A673 (cell line): ENCODE measurements around the gene TMEM150A. TPM values are rescaled to one million over a fixed set of nuclear protein-coding genes. Genes with fewer than 3 reads are reported as not detected.

Experiments
- BruUV-seq: library from RNA; stranded (reverse); fragments of 400-500 nt; replicated peaks from 2 replicates; lab custom pipeline; 2021; lab: Mats Ljungman, UMichigan
- CTCF ChIA-PET: fragments of 300-600 bp; sonication (Branson Sonifier 250); formaldehyde crosslinking; loops from one replicate; lab custom pipeline; 2022; ENCODE audit warnings: antibody characterized with exemption; lab: Charles Lee
- POLR2A ChIA-PET: fragments of 300-600 bp; sonication (Branson Sonifier 250); formaldehyde crosslinking; loops from one replicate; lab custom pipeline; 2022; ENCODE audit warnings: antibody characterized with exemption; ENCODE audit not compliant: low non-redundant PET; lab: Charles Lee
- DNase-seq: peaks from one replicate; pipeline ENCODE4 v3.0.0-alpha.2; 2015; ENCODE audit warnings: low spot score
- H3K27ac ChIP-seq: fragments of 200-600 bp; sonication (generic); 2 replicates; pipeline ENCODE4 v1.5.1; 2016; ENCODE audit warnings: mixed run types, low read depth, mild to moderate bottlenecking, mixed read lengths, antibody characterized with exemption, low read length; ENCODE audit not compliant: poor library complexity, severe bottlenecking
- H3K27me3 ChIP-seq: fragments of 200-600 bp; sonication (generic); replicated peaks from 2 replicates; pipeline ENCODE4 v1.6.1; 2017; ENCODE audit warnings: mixed run types, low read depth, mild to moderate bottlenecking, mixed read lengths, antibody characterized with exemption, low read length; ENCODE audit not compliant: insufficient read depth, poor library complexity
- H3K36me3 ChIP-seq: fragments of 200-600 bp; sonication (generic); 2 replicates; pipeline ENCODE4 v1.6.1; 2016; ENCODE audit warnings: mixed run types, mild to moderate bottlenecking, mixed read lengths, antibody characterized with exemption, low read length; ENCODE audit not compliant: insufficient read depth, poor library complexity, severe bottlenecking
- H3K4me1 ChIP-seq: fragments of 200-600 bp; sonication (generic); 2 replicates; pipeline ENCODE4 v1.6.1; 2017; ENCODE audit warnings: mixed run types, mild to moderate bottlenecking, mixed read lengths, antibody characterized with exemption, low read length; ENCODE audit not compliant: insufficient read depth, poor library complexity, severe bottlenecking
- H3K4me3 ChIP-seq: fragments of 200-600 bp; sonication (generic); 2 replicates; pipeline ENCODE4 v1.5.1; 2016; ENCODE audit warnings: low read depth, mixed run types, mild to moderate bottlenecking, mixed read lengths, low read length; ENCODE audit not compliant: poor library complexity, severe bottlenecking
- H3K9me3 ChIP-seq: fragments of 200-600 bp; sonication (generic); 2 replicates; pipeline ENCODE4 v1.6.1; 2016; ENCODE audit warnings: mixed run types, low read depth, mild to moderate bottlenecking, mixed read lengths, antibody characterized with exemption, low read length; ENCODE audit not compliant: poor library complexity, severe bottlenecking
- CTCF ChIP-seq: fragments of 300-800, 200-600 bp; sonication (generic); conservative IDR thresholded peaks from 2 replicates; pipeline ENCODE4 v1.5.1; 2017; ENCODE audit warnings: low read depth, mild to moderate bottlenecking, antibody characterized with exemption, low read length, moderate library complexity, mixed read lengths
- EZH2 ChIP-seq: fragments of 200-600 bp; sonication (generic); IDR thresholded peaks from 2 replicates; pipeline ENCODE4 v1.6.1; 2017; ENCODE audit warnings: borderline replicate concordance, low read depth, mild to moderate bottlenecking, mixed read lengths, antibody characterized with exemption, low read length; ENCODE audit not compliant: poor library complexity, severe bottlenecking
- intact Hi-C: fragments of 100-400 bp; cut with micrococcal nuclease; formaldehyde crosslinking; loops from one replicate; pipeline ENCODE4 v1.10.0; 2022; ENCODE audit not compliant: unreplicated experiment
- total RNA-seq: library from RNA; stranded (reverse); gene quantifications from 2 replicates; pipeline ENCODE4 v1.2.3, GENCODE V29; 2021

TMEM150A gene
- total RNA-seq, 1 experiment from 2014 or later, result 6.6 TPM

- POLR2A ChIA-PET, result no interaction called here
- intact Hi-C loops, result no loop called here
Observed at GRCh38 chr2:85613717-85614515, 11.4 kb upstream of the TMEM150A start.

DNA sequence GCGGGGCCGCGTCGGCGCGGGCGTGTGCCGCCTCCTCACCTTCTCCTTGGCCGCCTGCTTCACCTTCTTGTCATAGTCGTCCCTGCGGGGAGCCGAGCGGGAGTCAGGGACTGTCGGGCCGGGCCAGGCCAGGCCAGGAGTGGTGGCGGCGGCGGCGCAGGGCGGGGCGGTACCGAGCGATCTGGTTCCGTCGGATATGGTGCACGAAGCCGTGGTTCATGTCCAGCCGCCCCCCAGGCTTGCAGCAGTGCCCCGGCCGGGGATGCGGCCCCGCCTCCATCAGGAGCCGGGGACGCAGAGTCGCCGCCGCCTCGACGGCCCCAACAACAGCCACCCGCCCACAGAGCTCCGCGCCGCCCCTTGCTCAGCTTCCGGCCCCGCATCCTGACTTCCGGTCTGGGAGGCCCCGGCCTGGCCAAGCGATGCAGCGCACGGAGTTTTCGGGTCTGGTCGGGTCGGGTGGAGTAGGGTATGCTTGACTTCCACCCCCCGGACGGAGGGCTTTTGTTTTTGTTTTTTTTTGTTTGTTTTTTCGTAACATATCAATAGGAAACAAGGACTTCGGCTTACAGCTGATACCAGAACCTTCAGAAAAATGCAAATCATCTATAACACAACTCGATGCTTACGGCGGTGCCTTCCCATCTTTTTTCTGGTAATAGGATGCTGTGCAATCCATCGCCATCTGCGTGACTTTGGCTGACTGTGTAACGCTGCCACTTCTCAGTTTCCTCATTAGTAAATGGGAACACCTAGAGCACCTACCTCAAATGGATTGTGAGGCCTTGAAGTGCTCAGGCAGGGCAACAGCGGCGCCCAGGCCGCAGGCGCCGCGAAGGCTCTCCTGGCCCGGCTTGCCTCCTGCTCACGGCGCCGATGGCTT lies 9.4 kb upstream of the TMEM150A start, which contains the start of gene C2orf68:
Gene C2orf68 (minus strand): TSS at position 362 of the 883 bp plus-strand sequence. CDS start 82 bp downstream, at position 280.
- Histone ChIP-seq H3K4me3 (peak within 1 kb of the TSS; percentile 65), H3K9me3 (no peaks in the 10 kb centered on the region), H3K27me3 (no peaks in the 10 kb centered on the region), H3K4me1 (peaks cover 4% of the 10 kb centered on the region), H3K36me3 (peaks cover 23% of the 10 kb centered on the region), H3K27ac (peak within 1 kb of the TSS; percentile 67)
- BruUV-seq, result TSS peak; percentile 70
- TF ChIP-seq CTCF, result no peak
- no peak for TF ChIP-seq EZH2
- DNase-seq, result peak; percentile 91
- intact Hi-C loops, result no loop called here
- CTCF ChIA-PET, result no interaction called here
- POLR2A ChIA-PET, result no interaction called here

More at GRCh38 chr2:85613717-85614515, 11.4 kb upstream of the TMEM150A start:
- Histone ChIP-seq H3K27ac (no peak overlapping the region), H3K4me1 (peaks cover 10% of the 10 kb centered on the region), H3K4me3 (no peak overlapping the region), H3K9me3 (no peaks in the 10 kb centered on the region), H3K36me3 (peaks cover 12% of the 10 kb centered on the region), H3K27me3 (no peaks in the 10 kb centered on the region)
- CTCF ChIA-PET, result no interaction called here
- TF ChIP-seq CTCF, result no peak
- TF ChIP-seq EZH2, result no peak
- no peak for DNase-seq
- no TSS peak for BruUV-seq

GRCh38 chr2:85611217-85611704 lies 8.8 kb upstream of the TMEM150A start:
- no peaks in the 10 kb centered on the region for H3K9me3 ChIP-seq
- ChIA-PET CTCF (no interaction called here), POLR2A (no interaction called here)
- peak overlapping the region; percentile 67 for H3K27ac ChIP-seq
- intact Hi-C loops, result no loop called here
- TSS peak; percentile 27 for BruUV-seq
- H3K27me3 ChIP-seq, result no peaks in the 10 kb centered on the region
- H3K4me3 ChIP-seq, result peak overlapping the region; percentile 65
- DNase-seq, result no peak
- peaks cover 7% of the 10 kb centered on the region for H3K4me1 ChIP-seq
- peaks cover 23% of the 10 kb centered on the region for H3K36me3 ChIP-seq
- TF ChIP-seq CTCF (no peak), EZH2 (no peak)
